HepG2 (cell line): ENCODE data around the gene SLC16A4.
"Not testable (repeated sequence)": the region's sequence is repeated elsewhere in the genome, so short reads cannot be mapped to it uniquely, and the experiment has no call there.

Experiments
- CTCF ChIP-seq: sonication (generic); formaldehyde crosslinking; IDR thresholded peaks from 2 replicates; pipeline ENCODE4 v1.5.0; 2020; ENCODE audit warnings: mild to moderate bottlenecking, missing genetic modification reagents, moderate library complexity
- FOXK2 ChIP-seq: fragments of 450-650 bp; IDR thresholded peaks from 2 replicates; pipeline ENCODE4 v1.6.1; 2016
- GABPA ChIP-seq, 2 experiments: IDR thresholded peaks; 2 replicates each; pipeline ENCODE4 v1.6.1; 2011 to 2016; ENCODE audit warnings: low read depth in 2 of 2, low read length in 1 of 2, missing biosample characterization in 1 of 2, missing genetic modification characterization in 1 of 2
- JUN ChIP-seq: sonication (generic); formaldehyde crosslinking; IDR thresholded peaks from 2 replicates; pipeline ENCODE4 v1.4.0; 2020; ENCODE audit warnings: mild to moderate bottlenecking, missing genetic modification reagents
- MYNN ChIP-seq: sonication (generic); formaldehyde crosslinking; IDR thresholded peaks from 2 replicates; pipeline ENCODE4 v1.4.0; 2020; ENCODE audit warnings: mild to moderate bottlenecking, low read depth, missing genetic modification reagents
- PATZ1 ChIP-seq: sonication (generic); formaldehyde crosslinking; IDR thresholded peaks from 2 replicates; pipeline ENCODE4 v1.4.0; 2020; ENCODE audit warnings: missing genetic modification reagents
- POLR2A ChIP-seq, 2 experiments: IDR thresholded peaks; 2 replicates each; pipeline ENCODE4 v1.6.1; 2011; ENCODE audit warnings: low read depth in 2 of 2, low read length in 2 of 2, mild to moderate bottlenecking in 1 of 2, moderate library complexity in 1 of 2; ENCODE audit not compliant: insufficient read depth in 1 of 2
- ZFP41 ChIP-seq: sonication (generic); formaldehyde crosslinking; IDR thresholded peaks from 2 replicates; pipeline ENCODE4 v1.4.0; 2020; ENCODE audit warnings: mild to moderate bottlenecking, missing genetic modification reagents, borderline replicate concordance
- ZNF33A ChIP-seq: sonication (generic); formaldehyde crosslinking; IDR thresholded peaks from 2 replicates; pipeline ENCODE4 v1.5.1; 2020; ENCODE audit warnings: missing genetic modification reagents, mild to moderate bottlenecking, moderate library complexity, borderline replicate concordance
- ZNF629 ChIP-seq: sonication (generic); formaldehyde crosslinking; conservative IDR thresholded peaks from 2 replicates; pipeline ENCODE4 v1.5.0; 2020; ENCODE audit warnings: missing genetic modification reagents
- ZNF672 ChIP-seq: sonication (generic); formaldehyde crosslinking; IDR thresholded peaks from 2 replicates; pipeline ENCODE4 v1.8.1; 2022; ENCODE audit warnings: missing genetic modification reagents
- ZNF776 ChIP-seq: sonication (generic); formaldehyde crosslinking; IDR thresholded peaks from 2 replicates; pipeline ENCODE4 v1.4.0; 2020; ENCODE audit warnings: mild to moderate bottlenecking, missing genetic modification reagents

GRCh38 chr1:110406407-110406806 is 15.6 kb upstream of the SLC16A4 start:
- not testable (repeated sequence) for TF ChIP-seq PATZ1; ZNF672 (CRISPR knock-in tag); ZFP41; ZNF776 (CRISPR knock-in tag); POLR2A (IDR thresholded peaks at IDR 0.05; ENCODE audit: insufficient read depth in 1 of 2, low read depth in 2 of 2, low read length in 2 of 2); CTCF (CRISPR knock-in tag); ZNF33A (CRISPR knock-in tag); FOXK2; GABPA (IDR thresholded peaks at IDR 0.05; ENCODE audit: low read depth, low read length); GABPA (CRISPR knock-in tag; IDR thresholded peaks at IDR 0.05; ENCODE audit: low read depth); JUN (CRISPR knock-in tag); ZNF629 (CRISPR knock-in tag); MYNN (CRISPR knock-in tag)
